HepG2 (cell line): ENCODE measurements around the gene DNLZ. TPM values are rescaled to one million over a fixed set of nuclear protein-coding genes. Genes with fewer than 3 reads are reported as not detected.

Source experiments
- CEBPB ChIP-seq: IDR thresholded peaks from 2 replicates; pipeline ENCODE4 v1.6.1; 2011; ENCODE audit warnings: low read depth, low read length, improper control_type of control experiment, borderline replicate concordance
- HES4 ChIP-seq: sonication (generic); formaldehyde crosslinking; IDR thresholded peaks from 2 replicates; pipeline ENCODE4 v1.9.0; 2021; ENCODE audit warnings: mild to moderate bottlenecking, missing genetic modification reagents, borderline replicate concordance
- KDM4B ChIP-seq: sonication (generic); formaldehyde crosslinking; IDR thresholded peaks from 2 replicates; pipeline ENCODE4 v1.4.0; 2020; ENCODE audit warnings: missing genetic modification reagents
- KLF11 ChIP-seq: IDR thresholded peaks from 2 replicates; pipeline ENCODE4 v1.6.1; 2016; ENCODE audit warnings: missing compliant biosample characterization
- MATR3 ChIP-seq: sonication (generic); formaldehyde crosslinking; IDR thresholded peaks from 2 replicates; pipeline ENCODE4 v1.4.0; 2020; ENCODE audit warnings: missing genetic modification reagents
- MAZ ChIP-seq, 2 experiments: sonication (generic) in 1 of 2; formaldehyde crosslinking in 1 of 2; IDR thresholded peaks; 2 replicates each; pipeline versions ENCODE4 v1.5.0 to v1.6.1; 2012 to 2020; ENCODE audit warnings: low read depth in 2 of 2, mild to moderate bottlenecking in 2 of 2, borderline replicate concordance in 1 of 2, improper control_type of control experiment in 1 of 2, low read length in 1 of 2, missing genetic modification reagents in 1 of 2, moderate library complexity in 1 of 2
- MED13 ChIP-seq: sonication (generic); formaldehyde crosslinking; IDR thresholded peaks from 2 replicates; pipeline ENCODE4 v1.5.0; 2020; ENCODE audit warnings: missing genetic modification reagents
- MTA3 ChIP-seq: sonication (generic); formaldehyde crosslinking; IDR thresholded peaks from 2 replicates; pipeline ENCODE4 v1.4.0; 2020; ENCODE audit warnings: missing genetic modification reagents
- NFE2 ChIP-seq: sonication (generic); formaldehyde crosslinking; IDR thresholded peaks from 2 replicates; pipeline ENCODE4 v1.4.0; 2020; ENCODE audit warnings: missing genetic modification reagents
- RCOR2 ChIP-seq: IDR thresholded peaks from 2 replicates; pipeline ENCODE4 v1.6.1; 2016; ENCODE audit warnings: missing biosample characterization, missing genetic modification reagents
- TBX3 ChIP-seq: fragments of 450-650 bp; IDR thresholded peaks from 2 replicates; pipeline ENCODE4 v1.6.1; 2017; ENCODE audit warnings: antibody characterized with exemption, mild to moderate bottlenecking, inconsistent platforms, borderline replicate concordance
- TOE1 ChIP-seq: sonication (generic); formaldehyde crosslinking; IDR thresholded peaks from 2 replicates; pipeline ENCODE4 v1.4.0; 2020; ENCODE audit warnings: mild to moderate bottlenecking, missing genetic modification reagents
- ZBTB3 ChIP-seq: sonication (generic); formaldehyde crosslinking; IDR thresholded peaks from 2 replicates; pipeline ENCODE4 v1.4.0; 2020; ENCODE audit warnings: low read depth, mild to moderate bottlenecking, moderate library complexity, missing genetic modification reagents, borderline replicate concordance
- ZFP36L2 ChIP-seq: sonication (generic); formaldehyde crosslinking; IDR thresholded peaks from 2 replicates; pipeline ENCODE4 v1.4.0; 2020; ENCODE audit warnings: missing genetic modification reagents
- ZFP90 ChIP-seq: sonication (generic); formaldehyde crosslinking; IDR thresholded peaks from 2 replicates; pipeline ENCODE4 v1.8.0; 2022; ENCODE audit warnings: missing genetic modification reagents, mild to moderate bottlenecking, inconsistent platforms, borderline replicate concordance
- ZNF335 ChIP-seq: sonication (generic); formaldehyde crosslinking; IDR thresholded peaks from 2 replicates; pipeline ENCODE4 v1.4.0; 2020; ENCODE audit warnings: missing genetic modification reagents
- ZNF563 ChIP-seq: sonication (generic); formaldehyde crosslinking; IDR thresholded peaks from 2 replicates; pipeline ENCODE4 v1.8.0; 2022; ENCODE audit warnings: mild to moderate bottlenecking, moderate library complexity, missing genetic modification reagents
- ZNF564 ChIP-seq: sonication (generic); formaldehyde crosslinking; IDR thresholded peaks from 2 replicates; pipeline ENCODE4 v1.8.1; 2023; ENCODE audit warnings: mild to moderate bottlenecking, missing genetic modification reagents
- polyA plus RNA-seq, 8 experiments: library from polyadenylated mRNA; depleted of rRNA in 3 of 8; stranded (reverse) in 7 of 8; unstranded in 1 of 8; fragments of >200 nt; fragmentation: Illumina TruSeq in 4 of 8; extraction: Trizol in 4 of 8; gene quantifications; 2 replicates each; pipeline versions ENCODE4 v1.2.1 to v1.2.3, GENCODE V29; 2011 to 2016; ENCODE audit warnings: low read depth in 4 of 8, missing spikeins in 1 of 8, mixed read lengths in 1 of 8; ENCODE audit not compliant: insufficient read depth in 1 of 8
- total RNA-seq, 5 experiments: library from RNA; depleted of rRNA; stranded (reverse); fragments of >200 nt; fragmentation: Illumina TruSeq; extraction: Trizol; gene quantifications; 2 replicates each; pipeline ENCODE4 v1.2.3, GENCODE V29; 2016; ENCODE audit warnings: low read depth in 1 of 5
- TF ChIP-seq, protein P1 (sequence below): sonication (generic); formaldehyde crosslinking; IDR thresholded peaks from 2 replicates; pipeline ENCODE4 v1.4.0; 2020; ENCODE audit warnings: missing genetic modification reagents, borderline replicate concordance
- TF ChIP-seq, protein P2 (sequence below): sonication (generic); formaldehyde crosslinking; IDR thresholded peaks from 2 replicates; pipeline ENCODE4 v1.4.0; 2020; ENCODE audit warnings: mild to moderate bottlenecking, missing genetic modification reagents, borderline replicate concordance
- TF ChIP-seq, protein P3 (sequence below): sonication (generic); formaldehyde crosslinking; IDR thresholded peaks from 2 replicates; pipeline ENCODE4 v1.8.1; 2023; ENCODE audit warnings: missing genetic modification reagents, mild to moderate bottlenecking, borderline replicate concordance
- TF ChIP-seq, protein P4 (sequence below): sonication (generic); formaldehyde crosslinking; IDR thresholded peaks from 2 replicates; pipeline ENCODE4 v1.4.0; 2020; ENCODE audit warnings: mild to moderate bottlenecking, missing genetic modification reagents

Gene DNLZ
- total and polyA plus RNA-seq, 2 of the 13 experiments (the other 11 are each of a cell fraction or from before 2014, with no cell fraction given), result 3.4 to 8.0 TPM

DNA sequence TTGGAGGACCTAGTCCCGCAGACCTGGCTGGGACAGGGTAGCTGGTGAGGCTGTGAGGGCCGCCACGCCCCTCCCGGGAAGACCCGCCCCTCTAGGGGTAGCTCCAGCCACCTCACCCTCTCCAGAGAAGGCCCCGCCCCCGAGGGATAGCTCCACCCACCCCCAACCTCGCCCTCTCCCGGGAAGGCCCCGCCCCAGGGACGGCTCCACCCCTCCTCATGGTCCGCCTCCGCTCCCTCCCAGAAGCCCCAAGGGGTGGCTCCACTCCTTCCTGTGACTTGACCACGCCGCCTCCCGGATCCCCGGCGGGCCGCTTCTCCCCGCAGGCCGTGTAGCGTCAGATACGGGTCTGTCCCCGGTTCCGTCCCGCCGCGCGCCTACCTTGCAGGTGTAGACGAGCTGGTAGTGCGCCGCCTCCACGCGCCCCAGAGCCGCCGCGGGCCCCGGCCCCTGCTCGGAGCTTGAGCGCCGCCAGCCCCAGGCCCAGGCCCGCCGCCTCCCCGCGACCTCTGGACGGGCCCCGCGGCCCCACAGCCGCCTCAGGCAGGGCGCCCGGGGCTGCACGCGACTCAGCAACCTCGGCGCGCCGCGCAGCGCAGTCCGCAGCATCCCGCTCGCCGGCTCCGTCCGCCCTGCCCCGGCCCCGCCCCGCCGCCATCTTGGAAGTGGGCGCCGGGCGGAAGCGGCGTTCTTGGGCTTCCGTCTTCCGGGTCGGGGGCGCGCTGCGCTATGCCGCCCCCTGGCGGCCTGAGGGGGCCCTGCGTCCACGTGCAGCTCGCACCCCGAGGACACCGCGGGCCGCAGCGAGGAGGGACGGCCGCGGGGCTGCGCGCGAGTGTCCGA is at the start of gene DNLZ (continued):
- TF ChIP-seq, protein P1, sequence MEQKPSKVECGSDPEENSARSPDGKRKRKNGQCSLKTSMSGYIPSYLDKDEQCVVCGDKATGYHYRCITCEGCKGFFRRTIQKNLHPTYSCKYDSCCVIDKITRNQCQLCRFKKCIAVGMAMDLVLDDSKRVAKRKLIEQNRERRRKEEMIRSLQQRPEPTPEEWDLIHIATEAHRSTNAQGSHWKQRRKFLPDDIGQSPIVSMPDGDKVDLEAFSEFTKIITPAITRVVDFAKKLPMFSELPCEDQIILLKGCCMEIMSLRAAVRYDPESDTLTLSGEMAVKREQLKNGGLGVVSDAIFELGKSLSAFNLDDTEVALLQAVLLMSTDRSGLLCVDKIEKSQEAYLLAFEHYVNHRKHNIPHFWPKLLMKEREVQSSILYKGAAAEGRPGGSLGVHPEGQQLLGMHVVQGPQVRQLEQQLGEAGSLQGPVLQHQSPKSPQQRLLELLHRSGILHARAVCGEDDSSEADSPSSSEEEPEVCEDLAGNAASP (CRISPR knock-in tag), result peak; percentile 66; the same call in 1 of the 2 replicates
- no peak for TF ChIP-seq ZBTB3 (CRISPR knock-in tag)
- TF ChIP-seq NFE2, result no peak
- TF ChIP-seq, protein P2, sequence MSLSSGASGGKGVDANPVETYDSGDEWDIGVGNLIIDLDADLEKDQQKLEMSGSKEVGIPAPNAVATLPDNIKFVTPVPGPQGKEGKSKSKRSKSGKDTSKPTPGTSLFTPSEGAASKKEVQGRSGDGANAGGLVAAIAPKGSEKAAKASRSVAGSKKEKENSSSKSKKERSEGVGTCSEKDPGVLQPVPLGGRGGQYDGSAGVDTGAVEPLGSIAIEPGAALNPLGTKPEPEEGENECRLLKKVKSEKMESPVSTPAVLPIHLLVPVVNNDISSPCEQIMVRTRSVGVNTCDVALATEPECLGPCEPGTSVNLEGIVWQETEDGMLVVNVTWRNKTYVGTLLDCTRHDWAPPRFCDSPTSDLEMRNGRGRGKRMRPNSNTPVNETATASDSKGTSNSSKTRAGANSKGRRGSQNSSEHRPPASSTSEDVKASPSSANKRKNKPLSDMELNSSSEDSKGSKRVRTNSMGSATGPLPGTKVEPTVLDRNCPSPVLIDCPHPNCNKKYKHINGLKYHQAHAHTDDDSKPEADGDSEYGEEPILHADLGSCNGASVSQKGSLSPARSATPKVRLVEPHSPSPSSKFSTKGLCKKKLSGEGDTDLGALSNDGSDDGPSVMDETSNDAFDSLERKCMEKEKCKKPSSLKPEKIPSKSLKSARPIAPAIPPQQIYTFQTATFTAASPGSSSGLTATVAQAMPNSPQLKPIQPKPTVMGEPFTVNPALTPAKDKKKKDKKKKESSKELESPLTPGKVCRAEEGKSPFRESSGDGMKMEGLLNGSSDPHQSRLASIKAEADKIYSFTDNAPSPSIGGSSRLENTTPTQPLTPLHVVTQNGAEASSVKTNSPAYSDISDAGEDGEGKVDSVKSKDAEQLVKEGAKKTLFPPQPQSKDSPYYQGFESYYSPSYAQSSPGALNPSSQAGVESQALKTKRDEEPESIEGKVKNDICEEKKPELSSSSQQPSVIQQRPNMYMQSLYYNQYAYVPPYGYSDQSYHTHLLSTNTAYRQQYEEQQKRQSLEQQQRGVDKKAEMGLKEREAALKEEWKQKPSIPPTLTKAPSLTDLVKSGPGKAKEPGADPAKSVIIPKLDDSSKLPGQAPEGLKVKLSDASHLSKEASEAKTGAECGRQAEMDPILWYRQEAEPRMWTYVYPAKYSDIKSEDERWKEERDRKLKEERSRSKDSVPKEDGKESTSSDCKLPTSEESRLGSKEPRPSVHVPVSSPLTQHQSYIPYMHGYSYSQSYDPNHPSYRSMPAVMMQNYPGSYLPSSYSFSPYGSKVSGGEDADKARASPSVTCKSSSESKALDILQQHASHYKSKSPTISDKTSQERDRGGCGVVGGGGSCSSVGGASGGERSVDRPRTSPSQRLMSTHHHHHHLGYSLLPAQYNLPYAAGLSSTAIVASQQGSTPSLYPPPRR, result peak; percentile 54
- TF ChIP-seq, protein P3, sequence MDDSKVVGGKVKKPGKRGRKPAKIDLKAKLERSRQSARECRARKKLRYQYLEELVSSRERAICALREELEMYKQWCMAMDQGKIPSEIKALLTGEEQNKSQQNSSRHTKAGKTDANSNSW, result no peak
- no peak for TF ChIP-seq ZNF335 (CRISPR knock-in tag)
- peak; percentile 73; the same call in 1 of the 2 replicates for TF ChIP-seq MED13 (CRISPR knock-in tag)
- no peak; the same call in 1 of the 2 replicates for TF ChIP-seq HES4 (CRISPR knock-in tag)
- TF ChIP-seq MAZ (IDR thresholded peaks at IDR 0.05; ENCODE audit: borderline replicate concordance, low read depth, low read length), result peak; percentile 62; the same call in 1 of the 2 replicates
- TF ChIP-seq MAZ (CRISPR knock-in tag; IDR thresholded peaks at IDR 0.05; ENCODE audit: low read depth), result peak; percentile 93
- no peak for TF ChIP-seq RCOR2
- no peak for TF ChIP-seq ZFP36L2 (CRISPR knock-in tag)
- TF ChIP-seq, protein P4, sequence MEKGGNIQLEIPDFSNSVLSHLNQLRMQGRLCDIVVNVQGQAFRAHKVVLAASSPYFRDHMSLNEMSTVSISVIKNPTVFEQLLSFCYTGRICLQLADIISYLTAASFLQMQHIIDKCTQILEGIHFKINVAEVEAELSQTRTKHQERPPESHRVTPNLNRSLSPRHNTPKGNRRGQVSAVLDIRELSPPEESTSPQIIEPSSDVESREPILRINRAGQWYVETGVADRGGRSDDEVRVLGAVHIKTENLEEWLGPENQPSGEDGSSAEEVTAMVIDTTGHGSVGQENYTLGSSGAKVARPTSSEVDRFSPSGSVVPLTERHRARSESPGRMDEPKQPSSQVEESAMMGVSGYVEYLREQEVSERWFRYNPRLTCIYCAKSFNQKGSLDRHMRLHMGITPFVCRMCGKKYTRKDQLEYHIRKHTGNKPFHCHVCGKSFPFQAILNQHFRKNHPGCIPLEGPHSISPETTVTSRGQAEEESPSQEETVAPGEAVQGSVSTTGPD, result no peak
- no peak for TF ChIP-seq CEBPB
- TF ChIP-seq KLF11 (CRISPR knock-in tag), result no peak
- TF ChIP-seq MTA3 (CRISPR knock-in tag), result no peak
- peak; percentile 63 for TF ChIP-seq TBX3
- TF ChIP-seq ZNF564 (CRISPR knock-in tag), result peak; percentile 94
- no peak for TF ChIP-seq TOE1 (CRISPR knock-in tag)
- peak; percentile 70; the same call in 1 of the 2 replicates for TF ChIP-seq ZFP90 (CRISPR knock-in tag)
- no peak for TF ChIP-seq KDM4B (CRISPR knock-in tag)
- peak; percentile 45; the same call in 1 of the 2 replicates for TF ChIP-seq ZNF563 (CRISPR knock-in tag)
- TF ChIP-seq MATR3, result no peak
